Muscle of leg (tissue), 16 donors: Measurements from ENCODE around the gene NTMT1. TPM values are rescaled to one million over a fixed set of nuclear protein-coding genes. Genes with fewer than 3 reads are reported as not detected.

Experiments
- DNase-seq: peaks from one replicate; pipeline ENCODE4 v3.0.0; 2013
- H3K27ac ChIP-seq: one replicate; pipeline ENCODE4 v1.5.1; 2013; ENCODE audit warnings: mild to moderate bottlenecking, low read length, control low read depth
- H3K27me3 ChIP-seq: one replicate; pipeline ENCODE4 v1.6.1; 2013; ENCODE audit warnings: low read length; ENCODE audit not compliant: control insufficient read depth, insufficient read depth
- H3K36me3 ChIP-seq: one replicate; pipeline ENCODE4 v1.6.1; 2013; ENCODE audit warnings: low read length; ENCODE audit not compliant: control insufficient read depth, insufficient read depth
- H3K4me1 ChIP-seq: one replicate; pipeline ENCODE4 v1.6.1; 2013; ENCODE audit warnings: low read length; ENCODE audit not compliant: control insufficient read depth, insufficient read depth
- H3K4me3 ChIP-seq: one replicate; pipeline ENCODE4 v1.5.1; 2013; ENCODE audit warnings: low read length, control low read depth
- H3K9me3 ChIP-seq: replicated peaks from 2 replicates; pipeline ENCODE4 v1.6.1; 2013; ENCODE audit warnings: low read depth, low read length; ENCODE audit not compliant: control insufficient read depth
- WGBS: methylation state at CpG from one replicate; pipeline ENCODE4 v1.1.5; 2013; ENCODE audit warnings: missing lambda C conversion rate; ENCODE audit not compliant: insufficient coverage; 5-methylcytosine and 5-hydroxymethylcytosine counted together
- long read RNA-seq, 11 donors: transcript quantifications; one replicate each; lab custom pipeline, GENCODE V29; 2026
- polyA plus RNA-seq, 8 donors: library from polyadenylated mRNA; unstranded; fragments of 120-200 nt; gene quantifications; one replicate each; pipeline versions ENCODE4 v1.2.1 to v1.2.3, GENCODE V29; 2013; ENCODE audit warnings: inconsistent platforms in 1 of 8, low replicate concordance in 1 of 8; ENCODE audit not compliant: insufficient read length in 8 of 8, insufficient read depth in 1 of 8
- total RNA-seq: library from RNA; stranded (reverse); fragments of 120-200 nt; gene quantifications from one replicate; pipeline ENCODE4 v1.2.4, GENCODE V29; 2013

The NTMT1 gene, protein sequence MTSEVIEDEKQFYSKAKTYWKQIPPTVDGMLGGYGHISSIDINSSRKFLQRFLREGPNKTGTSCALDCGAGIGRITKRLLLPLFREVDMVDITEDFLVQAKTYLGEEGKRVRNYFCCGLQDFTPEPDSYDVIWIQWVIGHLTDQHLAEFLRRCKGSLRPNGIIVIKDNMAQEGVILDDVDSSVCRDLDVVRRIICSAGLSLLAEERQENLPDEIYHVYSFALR
- 26.9 TPM for total RNA-seq
- 10 to 100 TPM; 33.2 to 41.9 (median 39.3) TPM for polyA plus RNA-seq
- long read RNA-seq, donor 1, transcript NTMT1-203 (4 exons, 1,315 nt) = major isoform, 5 of 8 reads
- long read RNA-seq, donor 1, partial matches to known transcripts = 0 of 8 reads
- long read RNA-seq, donor 1, other reads (novel, unspliced or antisense) = 0 of 8 reads
- long read RNA-seq, donor 2, partial matches to known transcripts = 0 of 1 reads
- long read RNA-seq, donor 2, other reads (novel, unspliced or antisense) = 0 of 1 reads
- long read RNA-seq, donor 3, transcript NTMT1-203 (4 exons, 1,315 nt) = major isoform, 15 of 25 reads
- long read RNA-seq, donor 3, transcript NTMT1-202 (4 exons, 741 nt) = minor isoform, 6 of 25 reads
- long read RNA-seq, donor 3, partial matches to known transcripts = 0 of 25 reads
- long read RNA-seq, donor 3, other reads (novel, unspliced or antisense) = 0 of 25 reads
- long read RNA-seq, donor 4, transcript NTMT1-203 (4 exons, 1,315 nt) = major isoform, 11 of 19 reads
- long read RNA-seq, donor 4, partial matches to known transcripts = 0 of 19 reads
- long read RNA-seq, donor 4, other reads (novel, unspliced or antisense) = 0 of 19 reads
- long read RNA-seq, donor 5, transcript NTMT1-202 (4 exons, 741 nt) = minor isoform, 5 of 26 reads
- long read RNA-seq, donor 5, transcript NTMT1-203 (4 exons, 1,315 nt) = major isoform, 15 of 26 reads
- long read RNA-seq, donor 5, partial matches to known transcripts = 0 of 26 reads
- long read RNA-seq, donor 5, other reads (novel, unspliced or antisense) = 0 of 26 reads
- long read RNA-seq, donor 6, transcript NTMT1-202 (4 exons, 741 nt) = minor isoform, 5 of 48 reads
- long read RNA-seq, donor 6, transcript NTMT1-203 (4 exons, 1,315 nt) = major isoform, 36 of 48 reads
- long read RNA-seq, donor 6, partial matches to known transcripts = 0 of 48 reads
- long read RNA-seq, donor 6, other reads (novel, unspliced or antisense) = 0 of 48 reads
- long read RNA-seq, donor 7, transcript NTMT1-203 (4 exons, 1,315 nt) = major isoform, 17 of 30 reads
- long read RNA-seq, donor 7, partial matches to known transcripts = 8 of 30 reads
- long read RNA-seq, donor 7, other reads (novel, unspliced or antisense) = 0 of 30 reads
- long read RNA-seq, donor 8, transcript NTMT1-203 (4 exons, 1,315 nt) = major isoform, 10 of 12 reads
- long read RNA-seq, donor 8, partial matches to known transcripts = 0 of 12 reads
- long read RNA-seq, donor 8, other reads (novel, unspliced or antisense) = 0 of 12 reads
- long read RNA-seq, donor 9, transcript NTMT1-203 (4 exons, 1,315 nt) = major isoform, 7 of 19 reads
- long read RNA-seq, donor 9, partial matches to known transcripts = 7 of 19 reads
- long read RNA-seq, donor 9, other reads (novel, unspliced or antisense) = 0 of 19 reads
- long read RNA-seq, donor 10, transcript NTMT1-203 (4 exons, 1,315 nt) = major isoform, 13 of 19 reads
- long read RNA-seq, donor 10, partial matches to known transcripts = 0 of 19 reads
- long read RNA-seq, donor 10, other reads (novel, unspliced or antisense) = 0 of 19 reads
- long read RNA-seq, donor 11, transcript NTMT1-203 (4 exons, 1,315 nt) = major isoform, 14 of 27 reads
- long read RNA-seq, donor 11, partial matches to known transcripts = 9 of 27 reads
- long read RNA-seq, donor 11, other reads (novel, unspliced or antisense) = 0 of 27 reads

DNA sequence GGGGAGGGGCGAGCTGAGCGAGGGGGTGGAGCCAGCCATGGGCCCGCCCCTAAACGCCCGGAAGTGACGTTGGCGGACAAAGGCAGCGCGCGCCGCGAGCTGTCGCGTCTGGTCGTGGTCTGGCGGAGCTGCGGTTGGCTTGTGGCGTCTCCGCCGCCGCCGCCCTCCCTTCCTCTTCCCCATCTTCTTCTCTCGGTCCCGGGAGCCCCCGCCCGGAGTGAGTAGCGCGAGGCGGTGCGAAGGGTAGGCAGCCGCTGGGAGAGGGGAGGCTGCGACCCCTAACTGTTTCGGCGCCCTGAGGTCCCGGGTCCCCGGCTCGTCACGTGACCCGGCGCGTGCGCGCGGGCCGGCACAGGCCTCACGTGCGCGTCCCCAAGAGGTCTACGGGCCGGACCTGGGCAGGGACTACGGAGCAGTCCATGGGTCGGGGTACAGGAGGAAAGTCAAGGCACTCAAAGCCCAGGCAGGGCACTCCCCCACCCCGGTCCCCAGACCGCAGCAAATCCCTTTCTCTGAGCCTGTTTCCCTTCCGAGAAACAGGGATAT, at the start of gene NTMT1:
TSS of gene NTMT1 (plus strand) at position 85 of the 546 bp plus-strand sequence. CDS start 6,541 bp downstream, outside the sequence.
- Histone ChIP-seq H3K27me3 (peaks cover 8% of the 10 kb centered on the region), H3K4me1 (peaks cover 38% of the 10 kb centered on the region), H3K36me3 (peaks cover 5% of the 10 kb centered on the region), H3K9me3 (no peaks in the 10 kb centered on the region), H3K4me3 (peak within 1 kb of the TSS; percentile 82), H3K27ac (peak within 1 kb of the TSS; percentile 91)
- peak; percentile 90 for DNase-seq
- WGBS = under 1% methylated on average over 48 of the region's 55 CpGs

DNA sequence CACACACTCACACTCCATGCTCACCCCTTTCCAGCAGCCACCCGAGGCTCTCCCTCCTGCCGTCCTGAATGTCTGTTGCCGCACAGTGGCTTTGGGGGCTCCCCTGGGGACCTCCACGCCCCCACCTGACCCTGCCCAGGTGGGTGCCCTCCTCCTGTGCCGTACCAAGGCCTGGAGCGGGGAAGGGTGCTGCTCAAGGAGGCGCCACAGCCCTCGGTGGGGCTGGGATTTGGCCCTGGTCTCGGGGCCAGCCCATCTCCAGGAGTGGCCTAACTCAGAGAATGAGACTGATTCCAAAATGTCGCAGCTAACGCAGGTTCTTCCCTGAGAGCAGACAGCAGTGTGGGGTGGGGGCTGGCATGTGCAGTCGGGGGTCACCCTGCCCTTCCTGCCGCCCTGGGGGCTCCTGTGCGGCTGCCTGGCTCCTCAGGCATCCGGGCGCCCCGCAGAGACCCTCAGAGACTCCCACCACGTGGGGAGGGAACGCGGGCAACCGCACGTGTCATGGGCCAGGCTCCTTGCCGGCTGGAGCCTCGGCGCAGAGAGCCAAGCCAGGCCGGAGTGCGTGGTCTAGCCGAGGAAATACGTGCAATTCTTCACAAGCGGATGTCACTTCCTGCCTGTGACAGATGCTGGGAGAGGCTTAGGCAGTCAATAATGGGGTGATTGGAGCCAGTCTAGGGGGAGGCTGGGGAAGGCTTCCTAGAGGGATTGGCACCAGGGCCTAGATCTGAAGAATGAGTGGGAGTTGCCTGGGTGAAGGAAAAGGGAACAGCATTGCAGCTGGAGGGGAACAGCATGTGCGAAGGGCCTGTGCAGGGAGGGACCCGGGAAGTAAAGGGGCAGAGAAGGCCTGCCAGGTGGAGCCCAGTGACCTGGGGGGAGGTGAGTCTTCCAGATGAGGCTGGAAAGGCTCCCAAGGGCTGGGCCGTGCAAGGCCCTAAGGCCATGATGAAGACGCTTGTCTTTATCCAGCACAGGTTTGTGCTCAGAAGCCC, 49.1 kb upstream of the NTMT1 start:
- Histone ChIP-seq H3K9me3 (peaks cover 5% of the 10 kb centered on the region), H3K27me3 (no peaks in the 10 kb centered on the region), H3K27ac (peak overlapping the region; percentile 67), H3K4me1 (peaks cover 8% of the 10 kb centered on the region), H3K36me3 (no peaks in the 10 kb centered on the region), H3K4me3 (no peak overlapping the region)
- DNase-seq = peak; percentile 70
- 45% methylated on average over 34 of the region's 34 CpGs for WGBS

DNA sequence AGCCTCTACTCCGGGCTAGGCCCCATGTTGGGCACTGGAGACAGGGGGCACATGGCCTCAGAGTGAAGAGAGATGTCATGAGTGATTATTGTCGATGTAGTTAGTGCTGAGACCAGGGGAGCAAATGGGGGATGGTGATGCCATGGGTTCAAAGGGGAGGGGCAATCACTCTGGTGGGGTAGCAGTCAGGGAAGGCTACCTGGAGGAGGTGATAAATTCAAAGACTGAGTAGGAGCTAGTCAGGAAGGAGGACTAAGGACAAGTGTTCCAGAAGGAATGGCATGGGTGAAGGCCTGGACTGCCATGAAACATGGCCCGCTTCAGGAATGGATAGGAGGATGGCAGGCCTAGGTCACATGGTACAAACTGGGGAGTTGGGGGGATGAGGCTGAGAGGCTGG, 46.7 kb upstream of the NTMT1 start:
- Histone ChIP-seq H3K27ac (no peak overlapping the region), H3K4me1 (peaks cover 10% of the 10 kb centered on the region), H3K4me3 (no peak overlapping the region), H3K9me3 (peaks cover 3% of the 10 kb centered on the region), H3K36me3 (no peaks in the 10 kb centered on the region), H3K27me3 (no peaks in the 10 kb centered on the region)
- WGBS = 91% methylated on average over 2 of the region's 3 CpGs
- DNase-seq = no peak

DNA sequence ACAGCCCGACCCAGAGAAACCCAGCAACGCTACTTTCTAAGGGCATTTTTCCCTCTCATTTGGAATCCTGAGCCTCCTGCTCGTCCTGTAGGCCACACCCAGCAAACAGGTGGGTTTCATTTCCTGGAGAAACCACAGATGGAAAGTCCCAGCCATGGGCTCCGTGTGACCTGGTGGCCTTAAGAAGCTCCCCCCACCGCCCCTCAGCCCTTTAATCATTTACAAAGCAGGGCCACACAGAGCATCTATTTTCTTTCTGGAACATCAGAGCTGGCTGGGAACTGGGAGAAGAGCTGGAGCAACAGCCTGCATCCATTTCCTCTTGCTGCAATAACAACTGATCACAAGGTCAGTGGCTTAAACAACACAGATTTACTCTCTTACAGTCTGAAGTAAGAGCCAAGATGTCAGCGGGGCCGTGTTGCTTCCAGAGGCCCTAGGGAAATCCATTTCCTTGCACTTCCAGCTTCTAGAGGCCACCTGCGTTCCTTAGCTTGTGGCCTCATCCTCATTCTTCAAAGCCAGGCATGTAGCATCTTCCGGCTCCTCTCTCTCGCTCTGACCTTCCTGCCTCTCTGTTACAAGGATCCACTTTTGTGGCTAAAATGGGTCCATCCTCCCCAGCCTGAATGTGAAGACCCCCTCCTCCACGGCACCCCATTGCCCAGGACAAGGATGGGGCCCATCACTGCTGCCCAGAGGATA, 45.6 kb upstream of the NTMT1 start:
- H3K4me1 ChIP-seq = peaks cover 12% of the 10 kb centered on the region
- DNase-seq = no peak
- H3K27ac ChIP-seq = no peak overlapping the region
- H3K4me3 ChIP-seq = no peak overlapping the region
- no peaks in the 10 kb centered on the region for H3K27me3 ChIP-seq
- H3K9me3 ChIP-seq = peaks cover 3% of the 10 kb centered on the region
- no peaks in the 10 kb centered on the region for H3K36me3 ChIP-seq
- 60% methylated on average over 10 of the region's 11 CpGs for WGBS

DNA sequence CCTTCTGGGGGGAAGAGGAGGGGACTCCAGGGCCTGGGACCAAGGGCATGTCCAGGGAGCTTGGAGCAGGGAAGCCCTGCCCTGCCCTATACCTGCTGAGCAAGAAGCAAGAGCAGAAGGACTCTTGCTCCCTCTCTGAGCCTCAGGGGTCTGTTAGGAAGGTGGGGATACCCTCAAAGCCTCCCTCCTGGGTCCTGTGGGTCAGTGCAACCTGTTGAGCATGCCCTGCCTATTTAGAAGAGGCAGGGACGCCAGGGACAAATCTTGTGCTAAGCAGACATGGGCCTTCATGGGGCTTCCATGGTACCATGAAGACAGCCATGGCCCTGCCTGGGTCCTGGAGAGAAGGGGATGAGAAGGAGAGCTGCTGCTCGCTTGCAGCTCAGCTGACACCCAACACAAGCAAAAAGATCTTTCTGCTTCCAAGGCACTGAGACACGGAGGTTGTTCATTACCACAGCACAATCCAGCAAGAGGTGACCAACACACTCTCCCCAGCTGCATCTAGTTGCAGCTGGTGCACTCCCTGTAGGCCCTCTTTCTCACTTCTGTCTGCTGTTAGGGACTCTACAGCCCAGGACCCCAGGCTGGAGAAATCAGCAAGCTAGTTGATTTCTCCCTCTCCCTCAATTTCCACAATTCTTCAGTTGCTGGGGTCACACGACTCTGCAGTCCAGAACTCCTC, 44.3 kb upstream of the NTMT1 start:
- no peak overlapping the region for H3K4me3 ChIP-seq
- H3K27me3 ChIP-seq = no peaks in the 10 kb centered on the region
- H3K36me3 ChIP-seq = no peaks in the 10 kb centered on the region
- H3K27ac ChIP-seq = no peak overlapping the region
- WGBS = 10% methylated on average over 2 of the region's 4 CpGs
- DNase-seq = no peak
- peaks cover 13% of the 10 kb centered on the region for H3K4me1 ChIP-seq
- H3K9me3 ChIP-seq = peaks cover 3% of the 10 kb centered on the region

DNA sequence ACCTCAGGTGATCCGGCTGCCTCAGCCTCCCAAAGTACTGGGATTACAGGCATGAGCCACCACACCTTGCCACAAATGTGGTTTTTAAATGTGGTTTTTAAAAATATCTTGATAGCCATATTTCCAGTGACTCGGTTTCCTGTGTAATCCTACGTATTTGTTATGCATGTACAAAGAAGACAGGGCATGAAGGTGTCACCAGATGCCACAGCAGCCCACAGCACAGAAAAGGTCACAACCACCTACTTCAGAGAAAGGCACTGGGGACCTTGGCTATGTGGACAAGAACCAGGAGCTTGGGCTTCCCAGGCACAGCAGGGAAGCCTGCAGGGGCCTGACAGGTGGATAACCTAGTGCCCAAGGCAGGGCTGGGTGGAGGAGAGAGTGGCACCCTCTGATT, 43.1 kb upstream of the NTMT1 start:
- Histone ChIP-seq H3K4me3 (no peak overlapping the region), H3K4me1 (peaks cover 15% of the 10 kb centered on the region), H3K27ac (no peak overlapping the region), H3K27me3 (no peaks in the 10 kb centered on the region), H3K36me3 (no peaks in the 10 kb centered on the region), H3K9me3 (peaks cover 3% of the 10 kb centered on the region)
- DNase-seq = no peak
- WGBS = no CpG with 5 or more reads among the region's 3 CpGs

DNA sequence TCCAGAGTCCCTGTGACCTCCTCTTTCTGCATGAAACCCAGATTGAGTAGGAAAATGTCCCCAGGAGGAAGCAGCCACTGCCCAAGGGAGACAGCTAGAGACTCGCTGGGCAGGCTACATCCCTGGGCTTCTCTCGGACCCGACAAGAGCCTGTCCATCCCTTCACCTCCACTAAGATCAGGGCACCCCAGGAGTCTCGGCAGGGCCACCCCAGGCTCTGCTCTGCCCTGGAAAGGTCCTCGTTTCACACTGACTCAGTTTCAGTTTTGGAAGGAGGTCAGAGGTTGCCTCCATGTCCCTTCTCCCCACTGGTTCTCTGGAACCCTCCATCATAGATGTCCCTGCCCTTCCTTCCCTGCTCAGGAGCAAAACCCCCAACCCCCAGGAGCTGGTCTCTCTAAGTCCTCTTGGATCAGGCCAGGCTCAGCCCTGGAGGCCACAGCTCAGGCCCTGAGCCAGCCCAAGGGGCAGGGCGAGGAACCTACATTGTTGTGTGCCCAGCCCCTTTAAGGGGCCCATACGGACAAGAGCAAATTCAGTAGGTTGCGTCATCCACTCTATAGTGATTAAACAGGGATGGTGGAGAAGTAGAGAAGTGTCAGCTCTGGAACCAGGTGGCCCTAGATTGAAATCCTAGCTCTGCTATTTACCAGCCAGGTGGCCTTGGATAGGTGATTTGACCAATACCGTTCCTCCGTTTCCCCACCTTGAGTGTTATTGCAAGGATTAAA, 42.5 kb upstream of the NTMT1 start:
- WGBS = 100% methylated on average over 1 of the region's 10 CpGs
- no peaks in the 10 kb centered on the region for H3K27me3 ChIP-seq
- DNase-seq = no peak
- H3K36me3 ChIP-seq = no peaks in the 10 kb centered on the region
- no peak overlapping the region for H3K4me3 ChIP-seq
- peaks cover 3% of the 10 kb centered on the region for H3K9me3 ChIP-seq
- H3K4me1 ChIP-seq = peaks cover 18% of the 10 kb centered on the region
- H3K27ac ChIP-seq = no peak overlapping the region
